GM19239 (cell line): ENCODE data around the gene CDC42SE2.
A peak's percentile ranks its signal among the peaks of the same experiment; 100 is the strongest.
"Not testable (repeated sequence)": the region's sequence is repeated elsewhere in the genome, so short reads cannot be mapped to it uniquely, and the experiment has no call there.

Experiments used
- DNase-seq: peaks from one replicate; pipeline ENCODE4 v3.0.0; 2011; ENCODE audit warnings: low spot score; ENCODE audit not compliant: insufficient read length
- FAIRE-seq: peaks from 2 replicates; lab custom pipeline; 2011; peaks lifted over from hg19 to GRCh38; lab: Jason Lieb, UNC

The CDC42SE2 gene

DNA sequence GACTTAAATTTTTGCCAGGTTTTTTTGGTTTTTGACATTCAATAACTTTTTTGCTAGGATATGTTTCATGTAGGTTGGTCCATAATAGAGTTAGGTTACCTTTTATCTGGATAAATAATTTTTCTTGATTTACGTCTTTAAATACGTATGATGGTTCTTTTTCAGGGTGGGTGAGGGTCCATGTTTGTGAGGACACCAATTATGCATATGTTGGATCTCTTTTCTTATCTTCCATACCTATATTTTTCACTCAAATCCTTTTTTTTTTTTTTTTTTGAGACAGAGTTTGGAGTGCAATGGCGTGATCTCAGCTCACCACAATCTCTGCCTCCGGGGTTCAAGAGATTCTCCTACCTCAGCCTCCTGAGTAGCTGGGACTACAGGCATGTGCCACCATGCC, 17.3 kb upstream of the CDC42SE2 start:
- DNase-seq (no peak), FAIRE-seq (no peak)

DNA sequence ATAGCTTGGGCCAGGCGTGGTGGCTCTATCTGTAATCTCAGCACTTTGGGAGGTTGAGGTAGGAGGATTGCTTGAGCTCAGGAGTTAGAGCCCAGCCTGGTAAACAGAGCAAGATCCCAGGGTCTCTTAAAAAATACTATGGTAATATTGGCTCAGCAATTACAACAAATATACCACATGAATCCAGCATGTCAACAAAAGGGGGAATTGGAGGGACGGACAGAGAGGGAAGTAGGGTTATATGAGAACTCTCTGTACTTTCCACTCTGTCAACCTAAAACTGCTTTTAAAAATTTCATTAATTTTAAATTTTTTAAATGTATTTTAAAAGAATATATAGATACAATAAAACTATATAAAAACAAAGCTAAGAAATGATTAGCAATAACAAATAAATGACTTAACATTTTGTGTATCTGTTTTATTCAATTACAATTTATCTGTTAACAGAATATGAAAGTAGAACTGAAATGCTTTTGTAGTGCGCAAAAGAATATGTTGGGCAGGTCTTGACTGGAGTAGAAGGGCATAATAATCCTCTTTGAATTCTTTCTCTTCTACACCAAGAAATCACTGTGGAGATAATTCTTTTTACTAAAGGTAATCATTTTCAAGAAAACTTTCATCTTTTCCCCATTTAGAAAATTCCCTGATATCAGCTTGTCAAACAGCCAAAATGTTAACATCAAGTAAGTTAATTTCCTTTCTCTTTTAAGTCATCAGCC, 12.9 kb upstream of the CDC42SE2 start:
- FAIRE-seq: peak; percentile 84

DNA sequence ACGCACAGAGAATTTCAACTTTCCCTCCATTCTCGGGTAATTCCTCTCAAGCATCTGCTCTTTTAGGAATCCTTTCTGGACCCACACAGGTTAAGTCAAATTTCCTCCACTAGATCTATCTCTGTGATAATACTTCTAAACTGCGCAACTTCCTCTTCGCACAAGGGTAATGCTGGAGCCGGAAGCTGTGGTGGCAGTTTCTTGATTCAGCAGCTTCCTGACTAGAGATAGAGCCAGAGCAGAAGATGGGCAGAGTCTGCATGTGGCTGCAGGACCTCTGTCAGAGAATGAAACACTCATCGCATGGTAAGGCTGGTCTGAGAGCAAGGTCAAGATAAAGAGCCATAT, 11.1 kb upstream of the CDC42SE2 start:
- no peak for DNase-seq
- FAIRE-seq: peak; percentile 97

More for the DNA sequence above, 12.9 kb upstream of the CDC42SE2 start:
- no peak for DNase-seq

DNA sequence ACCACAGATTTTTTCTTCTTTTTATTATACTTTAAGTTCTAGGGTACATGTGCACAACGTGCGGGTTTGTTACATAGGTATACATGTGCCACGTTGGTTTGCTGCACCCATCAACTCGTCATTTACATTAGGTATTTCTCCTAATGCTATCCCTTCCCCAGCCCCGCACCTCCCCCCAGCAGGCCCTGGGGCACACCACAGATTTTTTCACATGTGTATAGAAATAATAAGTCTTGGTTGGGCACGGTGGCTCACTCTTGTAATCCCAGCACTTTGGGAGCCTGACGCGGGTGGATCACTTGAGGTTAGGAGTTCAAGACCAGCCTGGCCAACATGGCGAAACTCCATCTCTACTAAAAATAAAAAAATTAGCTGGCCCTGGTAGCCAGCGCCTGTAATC, 9.8 kb upstream of the CDC42SE2 start:
- not testable (repeated sequence) for FAIRE-seq, DNase-seq

DNA sequence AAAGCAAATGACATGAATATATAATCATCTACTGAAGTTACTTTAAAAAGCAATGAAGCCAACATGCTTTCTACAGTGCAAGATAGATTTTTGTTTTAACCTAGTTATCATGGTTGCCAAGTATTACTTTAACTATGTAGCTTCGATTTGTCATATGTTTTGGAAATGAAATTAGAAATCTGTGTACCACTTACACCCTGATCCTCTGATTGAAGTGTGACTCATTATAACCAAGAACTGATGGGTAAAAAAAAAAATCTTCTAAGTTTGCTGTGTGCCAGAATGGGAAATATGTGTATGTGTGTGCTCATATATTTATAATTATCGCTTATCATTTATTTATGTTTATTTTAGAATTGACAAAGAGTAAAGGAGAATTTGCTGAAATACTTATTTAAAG, 9.1 kb upstream of the CDC42SE2 start:
- FAIRE-seq (no peak), DNase-seq (no peak)

DNA sequence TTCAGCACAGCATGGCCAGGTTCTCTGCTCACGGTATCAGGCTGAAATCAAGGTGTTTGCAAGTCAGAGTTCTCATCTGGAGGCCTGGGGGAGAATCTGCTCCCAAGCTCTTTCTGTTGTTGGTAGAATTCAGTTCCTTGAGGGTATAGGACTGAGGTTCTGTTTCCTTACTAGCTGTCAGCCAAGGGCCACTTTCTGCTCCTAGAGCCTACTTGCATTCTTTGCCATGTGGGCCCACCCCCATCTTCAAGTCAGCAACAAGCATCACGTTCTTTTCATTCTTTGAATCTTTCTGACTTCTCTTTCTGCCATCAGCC, 7.4 kb upstream of the CDC42SE2 start:
- no peak for DNase-seq
- peak; percentile 57 for FAIRE-seq

DNA sequence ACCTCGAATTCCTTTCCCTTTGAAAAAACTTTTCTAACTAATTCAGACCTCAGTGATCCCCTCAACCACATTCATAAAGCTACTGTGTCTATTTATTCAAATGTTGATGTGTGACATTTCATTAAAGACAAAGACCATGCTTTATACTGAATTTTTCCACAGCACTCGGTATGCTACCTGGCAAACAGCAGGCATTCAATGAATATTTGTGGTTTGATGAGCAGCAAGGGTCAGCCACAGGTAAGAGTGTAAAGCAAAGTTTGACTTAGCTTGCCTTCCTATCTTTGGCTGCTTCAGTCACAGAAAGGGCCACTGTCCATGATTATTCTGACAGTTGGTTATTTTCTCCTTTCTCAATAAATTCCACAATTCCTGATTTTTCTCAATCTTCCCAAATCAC, 5.1 kb upstream of the CDC42SE2 start:
- DNase-seq (no peak), FAIRE-seq (peak; percentile 64)

DNA sequence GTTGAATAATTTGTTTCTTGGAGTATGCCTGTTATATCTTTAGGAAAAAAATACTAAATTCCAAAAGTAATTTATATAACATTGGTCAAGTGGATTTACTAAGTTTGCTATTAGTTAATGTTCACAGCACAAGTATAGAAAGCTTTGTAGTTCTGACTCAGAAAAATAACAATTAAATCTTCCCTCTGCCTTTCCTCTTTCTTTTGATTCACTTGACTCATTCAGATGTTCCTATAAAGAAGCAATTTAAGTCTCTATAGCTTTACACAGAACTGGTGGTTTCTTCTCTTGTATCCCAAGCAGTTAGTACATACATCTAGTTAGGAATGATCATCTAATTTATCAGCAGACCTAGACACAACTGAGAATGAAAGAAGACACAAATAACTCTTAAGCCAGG, 4.5 kb upstream of the CDC42SE2 start:
- no peak for FAIRE-seq
- DNase-seq: no peak

DNA sequence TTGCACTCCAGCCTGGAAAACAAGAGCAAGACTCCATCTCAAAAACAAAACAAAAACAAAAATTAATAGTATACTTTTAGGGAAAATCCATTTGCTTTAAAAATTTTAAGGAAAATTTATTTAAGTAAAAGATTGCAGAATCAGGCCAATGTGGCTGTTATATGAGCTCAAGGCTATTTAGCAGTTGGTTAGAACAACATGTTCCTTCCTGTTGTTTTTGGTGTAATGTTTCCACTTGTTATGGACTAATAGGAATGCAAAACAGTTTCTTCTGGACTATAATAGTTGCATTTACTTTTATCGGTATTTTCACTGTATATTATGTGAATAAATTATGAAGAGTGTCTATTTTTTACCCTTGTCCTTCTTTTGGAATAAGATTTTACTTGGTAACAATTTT, 3.0 kb upstream of the CDC42SE2 start:
- FAIRE-seq (no peak), DNase-seq (no peak)

DNA sequence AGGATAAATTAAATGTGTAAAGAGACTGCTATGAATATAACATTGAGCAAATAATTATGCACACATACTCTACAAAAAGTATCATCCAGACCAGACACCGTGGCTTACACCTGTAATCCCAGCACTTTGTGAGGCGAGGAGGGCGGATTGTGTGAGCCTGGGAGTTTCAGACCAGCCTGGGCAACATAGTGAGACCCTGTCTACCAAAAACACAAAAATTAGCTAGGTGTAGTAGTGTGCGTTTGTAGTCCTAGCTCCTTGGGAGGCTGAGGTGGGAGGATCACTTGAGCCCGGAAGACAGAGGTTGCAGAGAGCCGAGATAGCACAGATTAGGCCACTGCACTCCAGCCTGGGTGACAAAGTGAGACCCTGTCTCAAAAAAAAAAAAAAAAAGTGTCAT, 2.4 kb upstream of the CDC42SE2 start:
- DNase-seq (no peak), FAIRE-seq (no peak)

DNA sequence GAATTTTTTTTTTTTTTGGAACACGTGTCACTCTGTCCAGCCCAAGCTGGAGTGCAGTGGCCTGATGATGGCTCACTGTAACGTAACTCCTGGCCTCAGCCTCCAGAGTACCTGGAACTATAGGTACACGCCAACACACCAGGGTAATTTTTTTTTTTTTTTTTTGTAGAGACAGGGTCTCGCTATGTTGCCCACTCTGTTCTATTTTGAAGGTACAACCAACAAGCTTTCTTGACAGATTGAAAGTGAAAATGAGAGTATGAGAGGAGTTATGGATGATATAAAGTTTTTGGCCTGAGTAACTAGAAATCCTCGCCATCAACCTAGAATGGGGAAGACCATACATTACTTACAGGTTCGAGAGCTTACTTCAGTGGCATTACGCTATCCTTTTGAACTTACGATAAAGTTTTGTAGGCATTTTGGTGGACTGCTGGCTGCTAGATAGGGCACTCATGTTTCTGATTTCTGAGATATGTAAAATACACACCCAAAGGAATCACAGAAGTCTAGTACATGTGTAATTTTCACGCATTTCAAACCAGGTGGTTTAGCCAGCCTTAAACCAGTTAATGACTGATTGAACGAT, 806 bp upstream of the CDC42SE2 start:
- peak; percentile 79 for FAIRE-seq
- DNase-seq: no peak

DNA sequence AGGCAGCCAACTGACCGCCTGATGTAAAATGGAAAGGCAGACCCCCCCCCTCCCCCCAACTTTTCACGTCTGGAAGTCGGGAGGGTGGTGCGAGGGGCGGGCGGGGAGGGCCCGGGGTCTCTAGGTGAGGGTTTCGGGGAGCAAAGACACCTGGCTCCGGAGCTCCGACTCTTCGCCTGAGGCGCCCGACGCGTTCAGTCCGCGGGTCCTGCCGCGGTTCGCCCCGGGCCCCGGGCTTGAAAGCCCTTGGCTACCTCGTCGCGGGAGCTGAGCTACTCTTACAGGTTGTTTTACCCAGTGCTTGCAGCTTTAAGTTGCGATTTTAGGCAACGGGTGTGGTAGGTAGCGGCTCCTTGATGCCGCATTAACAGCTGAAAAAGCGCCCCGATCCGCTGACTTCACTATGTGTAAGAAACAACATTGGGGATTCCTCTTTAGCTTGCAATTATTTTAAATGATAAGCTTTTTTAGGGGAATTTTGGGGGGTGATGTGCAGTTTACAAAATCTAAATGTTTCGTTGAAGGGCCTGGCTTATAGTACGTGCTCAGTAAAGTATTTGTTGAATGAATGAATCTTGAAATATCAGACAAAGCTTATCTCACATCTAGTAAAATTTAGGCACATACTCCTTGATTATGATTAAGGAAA, 722 bp downstream of the CDC42SE2 start:
- FAIRE-seq (no peak), DNase-seq (no peak)

DNA sequence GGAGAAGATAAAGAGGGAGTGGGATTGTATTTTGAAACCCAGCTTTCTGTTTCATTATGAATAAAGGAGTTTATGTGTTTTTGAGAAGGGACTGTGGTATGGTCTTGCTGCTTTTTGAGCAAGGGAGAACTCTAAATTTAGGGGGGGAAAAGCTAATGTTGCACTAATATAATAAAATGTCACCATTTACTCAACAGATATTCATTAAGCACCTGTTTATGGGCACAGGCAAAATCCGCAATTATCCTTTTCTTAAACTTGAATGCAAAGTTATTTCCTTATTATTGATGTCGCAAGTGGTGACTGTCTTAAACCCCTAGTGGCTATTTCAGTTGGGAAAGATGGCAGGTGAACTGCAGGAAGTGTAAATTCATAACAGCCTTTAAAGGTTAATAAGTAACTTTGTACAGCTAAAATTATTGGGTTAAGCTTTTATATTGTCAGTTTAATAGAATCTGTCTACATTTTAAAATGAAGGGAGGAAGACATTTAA, 1.5 kb downstream of the CDC42SE2 start:
- peak; percentile 66 for FAIRE-seq
- DNase-seq: no peak

DNA sequence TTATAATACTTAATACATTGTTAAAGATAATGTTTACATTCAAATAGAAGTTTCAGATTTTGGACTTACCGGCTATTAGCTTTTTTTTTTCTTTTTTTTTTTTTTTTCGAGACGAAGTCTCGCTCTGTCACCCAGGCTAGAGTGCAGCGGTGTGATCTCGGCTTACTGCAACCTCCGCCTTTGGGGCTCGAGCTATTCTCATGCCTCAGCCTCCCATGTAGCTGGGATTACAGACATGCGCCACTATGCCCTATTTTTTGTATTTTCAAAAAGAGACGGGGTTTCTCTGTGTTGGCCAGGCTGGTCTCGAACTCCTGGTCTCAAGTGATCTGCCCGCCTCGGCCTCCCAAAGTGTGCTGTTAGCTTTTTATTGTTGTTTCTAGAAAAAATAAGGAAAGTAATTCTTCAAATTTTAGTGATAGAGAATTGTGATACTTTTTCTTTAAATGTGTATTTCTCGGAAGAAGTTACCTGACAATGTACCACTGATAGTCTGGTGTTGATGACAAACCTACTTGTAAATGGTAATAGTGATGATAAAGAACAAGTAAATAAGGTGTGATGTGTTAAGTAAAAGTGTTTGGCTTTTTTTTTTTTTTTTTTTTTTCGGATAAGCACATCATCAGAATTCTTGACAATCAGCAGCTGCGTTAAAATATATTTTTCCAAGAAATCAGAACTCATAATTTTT, 2.7 kb downstream of the CDC42SE2 start:
- FAIRE-seq (no peak), DNase-seq (no peak)

DNA sequence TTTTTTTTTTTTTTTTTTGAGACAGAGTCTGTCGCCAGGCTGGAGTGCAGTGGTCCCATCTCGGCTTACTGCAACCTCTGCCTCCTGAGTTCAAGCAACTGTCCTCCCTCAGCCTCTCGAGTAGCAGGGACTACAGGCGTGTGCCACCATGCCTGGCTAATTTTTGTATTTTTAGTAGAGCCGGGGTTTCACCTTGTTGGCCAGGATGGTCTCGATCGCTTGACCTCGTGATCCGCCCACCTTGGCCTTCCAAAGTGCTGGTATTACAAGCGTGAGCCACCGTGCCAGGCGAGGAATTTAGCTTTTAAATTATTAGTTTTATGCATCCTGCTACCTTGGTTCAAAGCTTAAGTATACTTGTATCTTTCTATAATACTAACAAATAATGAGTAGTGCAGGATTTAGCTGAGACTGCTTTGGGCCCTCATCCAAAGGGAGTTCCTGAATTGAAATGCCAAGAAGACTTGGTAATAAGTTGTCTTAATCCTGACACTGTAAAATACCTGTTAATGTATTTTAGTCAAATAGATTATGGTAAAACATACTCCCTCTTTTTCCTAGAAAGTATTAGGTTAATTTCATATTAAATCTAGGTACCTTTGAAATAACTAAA, 5.0 kb downstream of the CDC42SE2 start:
- peak; percentile 8 for FAIRE-seq
- DNase-seq: no peak

DNA sequence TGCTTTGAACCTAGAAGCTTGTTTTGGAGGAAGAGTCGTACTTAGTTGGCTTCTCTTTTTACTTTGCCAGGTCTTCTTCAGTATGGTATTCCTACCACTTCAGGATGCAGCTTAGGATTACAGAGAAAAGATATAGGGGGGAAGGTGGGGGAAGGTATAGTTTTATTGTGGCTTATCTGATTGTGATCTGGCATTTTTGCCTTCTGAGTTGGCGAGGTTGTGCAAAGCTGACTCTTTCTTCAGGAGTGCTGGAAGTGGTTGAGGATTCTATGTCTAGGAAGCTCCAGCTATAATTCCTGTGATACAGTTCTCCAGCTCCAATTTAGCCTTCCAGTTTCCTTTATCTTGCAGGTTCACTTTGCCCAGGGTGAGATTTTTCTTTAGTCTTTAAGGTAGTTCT, 7.0 kb downstream of the CDC42SE2 start:
- peak; percentile 28 for FAIRE-seq
- no peak for DNase-seq

DNA sequence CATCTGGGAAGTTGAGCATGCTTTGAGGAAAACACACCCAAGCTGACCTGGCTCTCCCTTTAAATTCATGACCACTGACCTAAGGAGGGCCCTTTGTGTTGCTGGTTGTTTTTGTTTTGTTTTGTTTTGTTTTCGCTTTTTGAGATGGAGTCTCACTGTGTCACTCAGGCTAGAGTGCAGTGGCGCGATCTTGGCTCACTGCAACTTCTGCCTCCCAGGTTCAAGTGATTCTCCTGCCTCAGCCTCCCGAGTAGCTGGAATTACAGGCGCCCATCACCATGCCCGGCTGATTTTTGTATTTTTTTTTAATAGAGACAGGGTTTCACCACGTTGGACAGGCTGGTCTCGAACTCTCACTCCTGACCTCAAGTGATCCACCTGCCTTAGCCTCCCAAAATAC, 8.0 kb downstream of the CDC42SE2 start:
- not testable (repeated sequence) for DNase-seq
- peak; percentile 31 for FAIRE-seq

DNA sequence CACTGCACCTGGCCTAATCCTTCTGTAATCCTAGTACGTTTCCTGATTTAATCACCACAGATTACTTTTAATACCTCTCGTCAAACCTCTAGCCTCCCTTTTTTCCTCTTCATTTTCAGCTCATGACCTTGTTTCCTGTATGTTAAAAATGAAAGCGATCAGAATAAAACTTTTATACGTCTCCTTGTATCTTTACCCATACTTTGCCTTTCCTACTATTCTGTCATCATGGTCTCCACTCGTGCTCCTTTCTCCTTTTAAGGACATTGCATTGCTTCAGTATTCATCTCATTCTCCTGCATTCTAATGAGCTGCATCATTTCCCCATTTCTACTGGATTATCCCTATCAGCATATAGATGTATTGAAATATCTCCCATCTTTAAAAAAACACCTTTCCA, 8.5 kb downstream of the CDC42SE2 start:
- DNase-seq (no peak), FAIRE-seq (no peak)

DNA sequence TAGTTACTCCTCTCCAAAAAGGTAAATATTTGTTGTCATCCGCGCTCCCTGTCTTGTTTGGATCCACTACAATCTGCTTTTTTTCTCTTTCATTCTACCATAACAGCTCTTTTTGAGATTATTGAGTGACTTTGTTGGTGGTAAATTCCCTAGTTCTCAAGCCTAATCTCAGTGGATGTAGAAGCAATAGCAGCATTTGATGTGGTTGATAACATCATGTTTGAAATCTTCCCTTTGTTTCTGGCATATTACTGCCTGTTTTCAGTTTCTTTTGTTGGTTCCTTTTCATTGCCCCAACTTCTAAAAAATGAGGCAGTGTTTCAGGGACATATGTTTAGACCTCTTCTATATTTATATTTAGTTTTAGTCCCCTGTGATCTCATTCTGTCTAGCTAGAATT, 8.9 kb downstream of the CDC42SE2 start:
- FAIRE-seq: peak; percentile 80

DNA sequence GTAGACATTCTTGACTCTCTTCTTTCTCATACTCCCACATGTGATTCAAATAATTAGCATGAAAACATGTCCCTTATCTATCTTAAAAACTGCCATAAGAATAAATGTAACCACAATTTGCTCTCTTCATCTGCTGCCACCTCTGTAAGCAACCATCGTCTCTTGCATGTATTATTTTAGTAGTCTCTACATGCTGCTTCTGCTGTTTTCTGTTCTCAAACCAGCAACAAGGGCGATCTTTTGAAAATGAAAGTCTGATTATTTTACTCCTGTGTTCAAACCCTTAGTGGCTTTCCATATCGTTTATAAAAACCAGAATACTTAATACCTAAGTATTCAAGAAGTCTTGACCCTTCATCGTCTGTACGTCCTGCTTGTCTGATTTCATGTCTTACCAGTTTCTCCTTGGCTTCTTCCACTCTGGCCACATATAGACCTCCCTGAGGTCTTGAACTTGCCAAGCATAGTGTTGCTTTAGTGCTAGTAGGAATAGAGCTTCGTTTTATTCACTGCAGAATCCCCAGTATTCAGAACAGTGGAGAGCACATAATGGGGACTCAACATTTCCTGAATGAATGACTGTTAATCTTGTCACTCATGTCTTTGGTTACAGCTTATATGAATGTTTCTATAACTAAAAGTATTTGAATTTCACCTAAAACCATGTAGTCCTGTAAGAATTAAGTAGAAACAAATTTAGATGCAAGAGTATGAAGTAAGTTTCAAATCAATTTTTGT, 10.6 kb downstream of the CDC42SE2 start:
- DNase-seq: no peak
- FAIRE-seq: peak; percentile 54

More for the DNA sequence above, 8.9 kb downstream of the CDC42SE2 start:
- DNase-seq: no peak
